T-helper 1 cell (primary cell): ENCODE data around the gene C19orf44.
"Not testable (repeated sequence)": the region's sequence is repeated elsewhere in the genome, so short reads cannot be mapped to it uniquely, and the experiment has no call there.

ENCODE experiments used
- DNase-seq, 5 donors: peaks; one replicate each; pipeline ENCODE4 v3.0.0-alpha.2; 2012 to 2020
- total RNA-seq, 4 donors: gene quantifications; one replicate each; lab custom pipeline; 2026; lab: John Stamatoyannopoulos, UW

The C19orf44 gene
- 0.95 to 4.8 (median 3.2) reads per million in 4 donors for total RNA-seq

- DNase-seq: peak; percentile 90 to 98 (median 95)
Measured at GRCh38 chr19:16495982-16496612, at the start of gene C19orf44, which contains the start of gene CALR3. Gene C19orf44, plus strand, starts transcription at chr19:16496394. Its CDS starts 4,399 bp downstream, at chr19:16500793. Gene CALR3, minus strand, starts transcription at chr19:16496167. Its CDS starts 38 bp downstream, at chr19:16496129.

GRCh38 chr19:16446724-16447368 lies 49.3 kb upstream of the C19orf44 start:
- peak in 1 of 5 donors; percentile 63 for DNase-seq

- not testable (repeated sequence) for DNase-seq
Measured at GRCh38 chr19:16448872-16449271, 47.3 kb upstream of the C19orf44 start.

- peak in 1 of 5 donors; percentile 94 for DNase-seq
Measured at GRCh38 chr19:16449330-16449961, 46.7 kb upstream of the C19orf44 start.

- DNase-seq: no peak
Measured at GRCh38 chr19:16452325-16452724, 43.9 kb upstream of the C19orf44 start.

- no peak for DNase-seq
Measured at GRCh38 chr19:16454351-16454918, 41.8 kb upstream of the C19orf44 start.

GRCh38 chr19:16455489-16455888 lies 40.7 kb upstream of the C19orf44 start:
- no peak for DNase-seq

GRCh38 chr19:16456652-16457194 lies 39.5 kb upstream of the C19orf44 start:
- no peak for DNase-seq

GRCh38 chr19:16457195-16457953 lies 38.8 kb upstream of the C19orf44 start:
- no peak for DNase-seq

- no peak for DNase-seq
Measured at GRCh38 chr19:16457954-16458331, 38.3 kb upstream of the C19orf44 start.

GRCh38 chr19:16458391-16459341 lies 37.5 kb upstream of the C19orf44 start:
- DNase-seq: no peak

- DNase-seq: no peak
Measured at GRCh38 chr19:16459680-16460079, 36.5 kb upstream of the C19orf44 start.

GRCh38 chr19:16460454-16460853 lies 35.7 kb upstream of the C19orf44 start:
- no peak for DNase-seq

GRCh38 chr19:16461630-16462051 lies 34.6 kb upstream of the C19orf44 start:
- DNase-seq: no peak

GRCh38 chr19:16462757-16463250 lies 33.4 kb upstream of the C19orf44 start:
- DNase-seq: no peak

GRCh38 chr19:16463341-16463990 lies 32.7 kb upstream of the C19orf44 start:
- DNase-seq: no peak

- no peak for DNase-seq
Measured at GRCh38 chr19:16463991-16464575, 32.1 kb upstream of the C19orf44 start.

GRCh38 chr19:16465239-16465638 lies 31.0 kb upstream of the C19orf44 start:
- no peak for DNase-seq

GRCh38 chr19:16466802-16467427 lies 29.3 kb upstream of the C19orf44 start:
- DNase-seq: not testable (repeated sequence)
